ENCODE measurements around the gene RBMS3.
"Not testable (repeated sequence)": the region's sequence is repeated elsewhere in the genome, so short reads cannot be mapped to it uniquely, and the experiment has no call there.

RBMS3 gene

GRCh38 chr3:29789686-29790085, 508.8 kb downstream of the RBMS3 start:
- DNase-seq (ENCODE audit: low spot score): no peak

GRCh38 chr3:29796808-29797207, 515.9 kb downstream of the RBMS3 start:
- DNase-seq (ENCODE audit: low spot score): no peak

- DNase-seq (ENCODE audit: low spot score): no peak
Measured at GRCh38 chr3:29802057-29802456, 521.2 kb downstream of the RBMS3 start.

- no peak for DNase-seq (ENCODE audit: low spot score)
Measured at GRCh38 chr3:29804044-29804443, 523.2 kb downstream of the RBMS3 start.

GRCh38 chr3:29805757-29806156, 524.9 kb downstream of the RBMS3 start:
- no peak for DNase-seq (ENCODE audit: low spot score)

GRCh38 chr3:29808324-29808723, 527.5 kb downstream of the RBMS3 start:
- not testable (repeated sequence) for DNase-seq (ENCODE audit: low spot score)

GRCh38 chr3:29822071-29822470, 541.2 kb downstream of the RBMS3 start:
- DNase-seq (ENCODE audit: low spot score): no peak

- DNase-seq (ENCODE audit: low spot score): no peak
Measured at GRCh38 chr3:29823233-29823632, 542.4 kb downstream of the RBMS3 start.

GRCh38 chr3:29826712-29827111, 545.8 kb downstream of the RBMS3 start:
- DNase-seq (ENCODE audit: low spot score): no peak

GRCh38 chr3:29827756-29828155, 546.9 kb downstream of the RBMS3 start:
- DNase-seq (ENCODE audit: low spot score): no peak

- no peak for DNase-seq (ENCODE audit: low spot score)
Measured at GRCh38 chr3:29829340-29829739, 548.5 kb downstream of the RBMS3 start.

GRCh38 chr3:29850641-29851040, 569.8 kb downstream of the RBMS3 start:
- DNase-seq (ENCODE audit: low spot score): no peak

GRCh38 chr3:29852767-29853166, 571.9 kb downstream of the RBMS3 start:
- no peak for DNase-seq (ENCODE audit: low spot score)

GRCh38 chr3:29853841-29854397, 573.0 kb downstream of the RBMS3 start:
- no peak for DNase-seq (ENCODE audit: low spot score)

- DNase-seq (ENCODE audit: low spot score): no peak
Measured at GRCh38 chr3:29854821-29855220, 574.0 kb downstream of the RBMS3 start.

- no peak for DNase-seq (ENCODE audit: low spot score)
Measured at GRCh38 chr3:29859726-29860270, 578.9 kb downstream of the RBMS3 start.

- DNase-seq (ENCODE audit: low spot score): no peak
Measured at GRCh38 chr3:29864809-29865208, 583.9 kb downstream of the RBMS3 start.

GRCh38 chr3:29868543-29869101, 587.8 kb downstream of the RBMS3 start:
- DNase-seq (ENCODE audit: low spot score): no peak

- DNase-seq (ENCODE audit: low spot score): no peak
Measured at GRCh38 chr3:29870136-29870535, 589.3 kb downstream of the RBMS3 start.

GRCh38 chr3:29871087-29871486, 590.2 kb downstream of the RBMS3 start:
- peak; percentile 14 for DNase-seq (ENCODE audit: low spot score)

GRCh38 chr3:29880809-29881208, 599.9 kb downstream of the RBMS3 start:
- DNase-seq (ENCODE audit: low spot score): no peak

GRCh38 chr3:29887451-29887850, 606.6 kb downstream of the RBMS3 start:
- no peak for DNase-seq (ENCODE audit: low spot score)

GRCh38 chr3:29889215-29889614, 608.3 kb downstream of the RBMS3 start:
- DNase-seq (ENCODE audit: low spot score): no peak

GRCh38 chr3:29890801-29891200, 609.9 kb downstream of the RBMS3 start:
- DNase-seq (ENCODE audit: low spot score): no peak
